Measurements from ENCODE around the gene DOCK9. TPM values are rescaled to one million over a fixed set of nuclear protein-coding genes. Genes with fewer than 3 reads are reported as not detected.

Gene DOCK9
- total and polyA plus RNA-seq, 2 donors (not counting 1 experiment from before 2014, with no cell fraction given), result 18.5 to 28.0 TPM

- Histone ChIP-seq H3K36me3 (replicated peaks in 1 of 2; ENCODE audit: control extremely low read depth in 1 of 2, control insufficient read depth in 1 of 2, extremely low read depth in 1 of 2, insufficient read depth in 2 of 2, low read length in 1 of 2) (no peaks in the 10 kb centered on the region), H3K4me2 (replicated peaks; ENCODE audit: low read depth, low read length, poor library complexity, severe bottlenecking) (no peak overlapping the region), H2AFZ (ENCODE audit: insufficient read depth, low read depth, low read length, poor library complexity, severe bottlenecking) (no peak overlapping the region), H3K4me3 (ENCODE audit: control extremely low read depth in 1 of 5, extremely low read depth in 1 of 5, insufficient read depth in 1 of 5, low read depth in 2 of 5, low read length in 4 of 5) (no peak overlapping the region), H3K79me2 (ENCODE audit: control insufficient read depth, insufficient read depth, low read length) (no peaks in the 10 kb centered on the region), H3K4me1 (ENCODE audit: control insufficient read depth in 2 of 2, insufficient read depth in 2 of 2, low read length in 2 of 2) (no peaks in the 10 kb centered on the region), H3K27me3 (replicated peaks in 1 of 4; ENCODE audit: control extremely low read depth in 1 of 4, control insufficient read depth in 3 of 4, insufficient read depth in 4 of 4, low read length in 3 of 4) (no peaks in the 10 kb centered on the region), H4K20me1 (ENCODE audit: control insufficient read depth, insufficient read depth, low read length, poor library complexity, severe bottlenecking) (no peaks in the 10 kb centered on the region), H3K27ac (ENCODE audit: low read length in 2 of 2) (no peak overlapping the region), H3K9me3 (ENCODE audit: control extremely low read depth in 1 of 3, control insufficient read depth in 2 of 3, insufficient read depth in 1 of 3, low read length in 2 of 3) (no peaks in the 10 kb centered on the region), H3K9ac (ENCODE audit: low read length) (no peak overlapping the region)
- no peak for ATAC-seq (ENCODE audit: low read depth)
- POLR2A ChIA-PET, result no interaction called here
- Mint-ChIP-seq H3K9me3 (ENCODE audit: insufficient read depth) (no peaks in the 10 kb centered on the region), H3K27me3 (no peaks in the 10 kb centered on the region), H3K4me1 (no peaks in the 10 kb centered on the region), H3K27ac (no peak overlapping the region), H3K4me3 (no peak overlapping the region)
- TF ChIP-seq CTCF (IDR thresholded peaks at IDR 0.05), result no peak
- TF ChIP-seq EZH2 (IDR thresholded peaks at IDR 0.05; ENCODE audit: borderline replicate concordance, insufficient read depth, low read depth, low read length, poor library complexity, severe bottlenecking), result no peak
- CTCF ChIA-PET, result no interaction called here
- no CpG with 5 or more reads among the region's 1 CpG for WGBS (ENCODE audit: insufficient coverage)
- no peak for DNase-seq
- intact Hi-C loops (cut with micrococcal nuclease), result no loop called here
Measured at GRCh38 chr13:99007414-99007986, 29.6 kb upstream of the DOCK9 start.

- H3K4me1 Mint-ChIP-seq, result peaks cover 2% of the 10 kb centered on the region
- TF ChIP-seq EZH2 (IDR thresholded peaks at IDR 0.05; ENCODE audit: borderline replicate concordance, insufficient read depth, low read depth, low read length, poor library complexity, severe bottlenecking), result no peak
- TF ChIP-seq CTCF (IDR thresholded peaks at IDR 0.05), result no peak
- H3K4me2 ChIP-seq (replicated peaks; ENCODE audit: low read depth, low read length, poor library complexity, severe bottlenecking), result no peak overlapping the region
Measured at GRCh38 chr13:99005609-99006008, 27.7 kb upstream of the DOCK9 start.

More at GRCh38 chr13:99005609-99006008, 27.7 kb upstream of the DOCK9 start:
- no peaks in the 10 kb centered on the region for H4K20me1 ChIP-seq (ENCODE audit: control insufficient read depth, insufficient read depth, low read length, poor library complexity, severe bottlenecking)
- H3K79me2 ChIP-seq (ENCODE audit: control insufficient read depth, insufficient read depth, low read length), result no peaks in the 10 kb centered on the region
- H3K27ac Mint-ChIP-seq, result no peak overlapping the region
- no peaks in the 10 kb centered on the region for H3K4me1 ChIP-seq (ENCODE audit: control insufficient read depth in 2 of 2, insufficient read depth in 2 of 2, low read length in 2 of 2)
- no peaks in the 10 kb centered on the region for H3K36me3 ChIP-seq (replicated peaks in 1 of 2; ENCODE audit: control extremely low read depth in 1 of 2, control insufficient read depth in 1 of 2, extremely low read depth in 1 of 2, insufficient read depth in 2 of 2, low read length in 1 of 2)
- H3K9me3 Mint-ChIP-seq (ENCODE audit: insufficient read depth), result no peaks in the 10 kb centered on the region
- H3K4me3 Mint-ChIP-seq, result no peak overlapping the region
- DNase-seq (no peak), ATAC-seq (ENCODE audit: low read depth) (no peak)
- ChIA-PET CTCF (interaction anchor here (0.7 kb wide), 2 partner anchors 8 to 12 kb away, joined by 3 to 4 read pairs; no protein-coding TSS in a partner anchor), POLR2A (no interaction called here)
- H3K4me3 ChIP-seq (ENCODE audit: control extremely low read depth in 1 of 5, extremely low read depth in 1 of 5, insufficient read depth in 1 of 5, low read depth in 2 of 5, low read length in 4 of 5), result no peak overlapping the region
- H3K27ac ChIP-seq (ENCODE audit: low read length in 2 of 2), result no peak overlapping the region
- no peak overlapping the region for H3K9ac ChIP-seq (ENCODE audit: low read length)
- no peaks in the 10 kb centered on the region for H3K9me3 ChIP-seq (ENCODE audit: control extremely low read depth in 1 of 3, control insufficient read depth in 2 of 3, insufficient read depth in 1 of 3, low read length in 2 of 3)
- intact Hi-C loops (cut with micrococcal nuclease), result no loop called here
- no peak overlapping the region for H2AFZ ChIP-seq (ENCODE audit: insufficient read depth, low read depth, low read length, poor library complexity, severe bottlenecking)
- H3K27me3 ChIP-seq (replicated peaks in 1 of 4; ENCODE audit: control extremely low read depth in 1 of 4, control insufficient read depth in 3 of 4, insufficient read depth in 4 of 4, low read length in 3 of 4), result no peaks in the 10 kb centered on the region
- H3K27me3 Mint-ChIP-seq, result no peaks in the 10 kb centered on the region
